ENCODE measurements around the gene GRIN1.
A peak's percentile ranks its signal among the peaks of the same experiment; 100 is the strongest.

GRIN1 gene

DNA sequence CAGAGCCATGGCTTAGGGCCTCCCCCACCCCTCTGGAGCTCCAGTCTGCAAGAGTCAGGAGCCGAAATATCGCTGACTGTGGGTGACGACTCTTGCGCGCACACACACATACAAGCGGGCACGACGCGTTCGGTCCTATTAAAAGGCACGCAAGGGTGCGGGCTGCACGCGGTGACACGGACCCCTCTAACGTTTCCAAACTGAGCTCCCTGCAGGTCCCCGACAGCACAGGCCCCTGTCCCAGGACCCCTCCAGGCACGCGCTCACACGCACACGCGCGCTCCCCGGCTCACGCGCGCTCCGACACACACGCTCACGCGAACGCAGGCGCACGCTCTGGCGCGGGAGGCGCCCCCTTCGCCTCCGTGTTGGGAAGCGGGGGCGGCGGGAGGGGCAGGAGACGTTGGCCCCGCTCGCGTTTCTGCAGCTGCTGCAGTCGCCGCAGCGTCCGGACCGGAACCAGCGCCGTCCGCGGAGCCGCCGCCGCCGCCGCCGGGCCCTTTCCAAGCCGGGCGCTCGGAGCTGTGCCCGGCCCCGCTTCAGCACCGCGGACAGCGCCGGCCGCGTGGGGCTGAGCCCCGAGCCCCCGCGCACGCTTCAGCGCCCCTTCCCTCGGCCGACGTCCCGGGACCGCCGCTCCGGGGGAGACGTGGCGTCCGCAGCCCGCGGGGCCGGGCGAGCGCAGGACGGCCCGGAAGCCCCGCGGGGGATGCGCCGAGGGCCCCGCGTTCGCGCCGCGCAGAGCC is at the start of gene GRIN1:
TSS of gene GRIN1 (plus strand) at position 433 of the 746 bp plus-strand sequence. CDS start 333 bp downstream, outside the sequence.
- CTCF ChIA-PET = interaction anchor here (0.6 to 1.2 kb wide), 2 partner anchors 9 to 307 kb away, joined by 3 to 4 read pairs; no protein-coding TSS in a partner anchor
- Histone ChIP-seq H3K4me3 (ENCODE audit: low read depth, low read length) (no peak within 1 kb of the TSS), H3K27ac (ENCODE audit: extremely low read depth, low read depth, low read length) (no peak within 1 kb of the TSS), H3K36me3 (ENCODE audit: control insufficient read depth in 2 of 2, insufficient read depth in 1 of 2, low read length in 2 of 2) (no peaks in the 10 kb centered on the region), H3K4me1 (ENCODE audit: control insufficient read depth, insufficient read depth, low read length) (peaks cover 2% of the 10 kb centered on the region; the same call in 1 of the 2 replicates), H3K9me3 (ENCODE audit: control insufficient read depth, insufficient read depth, low read depth, low read length) (no peaks in the 10 kb centered on the region)
- TF ChIP-seq ZNF121 (tag by site-specific recombination; IDR thresholded peaks at IDR 0.05) (no peak), HOXC10 (CRISPR knock-in tag; IDR thresholded peaks at IDR 0.05) (0 out of 2 replicates have a peak, but pooled peaks have one; percentile 55), ZBTB48 (tag by site-specific recombination; IDR thresholded peaks at IDR 0.05) (no peak)
- POLR2A ChIA-PET = interaction anchor here (0.6 to 4.0 kb wide), 6 partner anchors 9 to 102 kb away, joined by 3 to 26 read pairs (median 5); partner anchors contain the start of genes TPRN and TUBB4B

DNA sequence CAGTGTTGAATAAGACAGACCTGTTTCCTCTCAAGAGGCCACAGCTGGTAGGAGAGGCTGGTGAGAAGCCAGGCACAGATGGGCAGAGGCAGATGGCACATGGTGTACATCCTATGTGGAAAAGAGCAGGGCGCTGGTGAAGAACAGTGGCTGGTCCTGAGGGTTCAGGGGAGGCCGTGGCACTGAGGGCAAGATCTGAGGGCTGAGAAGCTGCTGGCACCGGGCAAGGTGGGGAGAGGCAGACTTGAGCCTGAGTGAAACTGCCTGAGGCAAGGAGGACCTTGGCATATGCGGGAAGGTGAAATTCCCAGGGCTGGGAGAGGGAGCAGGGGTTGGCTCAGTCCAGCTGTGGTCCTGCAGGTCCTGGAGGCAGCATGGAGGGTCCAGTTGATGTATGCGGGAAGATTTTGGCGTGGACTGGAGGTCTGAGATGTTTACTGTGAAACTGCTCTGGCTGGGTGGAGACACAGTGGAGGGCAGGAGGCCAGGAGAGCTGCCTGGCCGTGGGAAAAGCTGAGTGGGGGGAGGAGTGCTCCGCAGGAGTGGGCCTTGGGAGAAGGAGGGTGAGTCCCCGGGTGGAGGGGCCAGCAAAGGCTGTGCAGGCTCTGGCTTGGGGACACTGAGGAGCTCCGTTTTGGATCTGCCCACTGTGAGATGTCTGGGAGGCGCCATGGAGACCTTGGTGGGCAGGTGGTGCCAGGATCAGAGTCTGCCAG is 49.6 kb upstream of the GRIN1 start:
- POLR2A ChIA-PET = interaction anchor here (0.8 to 1.2 kb wide), 3 partner anchors 19 to 151 kb away, joined by 3 to 4 read pairs (median 4); partner anchors contain the start of genes SAPCD2 and TUBB4B
- Histone ChIP-seq H3K4me3 (ENCODE audit: low read depth, low read length) (no peak overlapping the region), H3K36me3 (ENCODE audit: control insufficient read depth in 2 of 2, insufficient read depth in 1 of 2, low read length in 2 of 2) (peaks cover 0 to 42% of the 10 kb centered on the region in 2 experiments; a peak in 2 of 3 replicates), H3K27ac (ENCODE audit: extremely low read depth, low read depth, low read length) (no peak overlapping the region), H3K9me3 (ENCODE audit: control insufficient read depth, insufficient read depth, low read depth, low read length) (no peaks in the 10 kb centered on the region), H3K4me1 (ENCODE audit: control insufficient read depth, insufficient read depth, low read length) (0 out of 2 replicates have a peak, but pooled peaks cover 3% of the 10 kb centered on the region)
- CTCF ChIA-PET = interaction anchor here (1.2 to 3.3 kb wide), 8 partner anchors 21 to 147 kb away, joined by 3 to 26 read pairs (median 6); partner anchors contain the start of gene NPDC1
- TF ChIP-seq ZNF366 (tag by site-specific recombination; conservative IDR thresholded peaks at IDR 0.05) (no peak), GLI2 (tag by site-specific recombination; IDR thresholded peaks at IDR 0.05; ENCODE audit: borderline replicate concordance, low read depth) (no peak), ZNF571 (tag by site-specific recombination; IDR thresholded peaks at IDR 0.05) (no peak), ZNF121 (tag by site-specific recombination; IDR thresholded peaks at IDR 0.05) (no peak), ZNF596 (tag by site-specific recombination; IDR thresholded peaks at IDR 0.05) (no peak)
- TF ChIP-seq, protein P1, sequence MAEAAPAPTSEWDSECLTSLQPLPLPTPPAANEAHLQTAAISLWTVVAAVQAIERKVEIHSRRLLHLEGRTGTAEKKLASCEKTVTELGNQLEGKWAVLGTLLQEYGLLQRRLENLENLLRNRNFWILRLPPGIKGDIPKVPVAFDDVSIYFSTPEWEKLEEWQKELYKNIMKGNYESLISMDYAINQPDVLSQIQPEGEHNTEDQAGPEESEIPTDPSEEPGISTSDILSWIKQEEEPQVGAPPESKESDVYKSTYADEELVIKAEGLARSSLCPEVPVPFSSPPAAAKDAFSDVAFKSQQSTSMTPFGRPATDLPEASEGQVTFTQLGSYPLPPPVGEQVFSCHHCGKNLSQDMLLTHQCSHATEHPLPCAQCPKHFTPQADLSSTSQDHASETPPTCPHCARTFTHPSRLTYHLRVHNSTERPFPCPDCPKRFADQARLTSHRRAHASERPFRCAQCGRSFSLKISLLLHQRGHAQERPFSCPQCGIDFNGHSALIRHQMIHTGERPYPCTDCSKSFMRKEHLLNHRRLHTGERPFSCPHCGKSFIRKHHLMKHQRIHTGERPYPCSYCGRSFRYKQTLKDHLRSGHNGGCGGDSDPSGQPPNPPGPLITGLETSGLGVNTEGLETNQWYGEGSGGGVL (tag by site-specific recombination; IDR thresholded peaks at IDR 0.05) = no peak

DNA sequence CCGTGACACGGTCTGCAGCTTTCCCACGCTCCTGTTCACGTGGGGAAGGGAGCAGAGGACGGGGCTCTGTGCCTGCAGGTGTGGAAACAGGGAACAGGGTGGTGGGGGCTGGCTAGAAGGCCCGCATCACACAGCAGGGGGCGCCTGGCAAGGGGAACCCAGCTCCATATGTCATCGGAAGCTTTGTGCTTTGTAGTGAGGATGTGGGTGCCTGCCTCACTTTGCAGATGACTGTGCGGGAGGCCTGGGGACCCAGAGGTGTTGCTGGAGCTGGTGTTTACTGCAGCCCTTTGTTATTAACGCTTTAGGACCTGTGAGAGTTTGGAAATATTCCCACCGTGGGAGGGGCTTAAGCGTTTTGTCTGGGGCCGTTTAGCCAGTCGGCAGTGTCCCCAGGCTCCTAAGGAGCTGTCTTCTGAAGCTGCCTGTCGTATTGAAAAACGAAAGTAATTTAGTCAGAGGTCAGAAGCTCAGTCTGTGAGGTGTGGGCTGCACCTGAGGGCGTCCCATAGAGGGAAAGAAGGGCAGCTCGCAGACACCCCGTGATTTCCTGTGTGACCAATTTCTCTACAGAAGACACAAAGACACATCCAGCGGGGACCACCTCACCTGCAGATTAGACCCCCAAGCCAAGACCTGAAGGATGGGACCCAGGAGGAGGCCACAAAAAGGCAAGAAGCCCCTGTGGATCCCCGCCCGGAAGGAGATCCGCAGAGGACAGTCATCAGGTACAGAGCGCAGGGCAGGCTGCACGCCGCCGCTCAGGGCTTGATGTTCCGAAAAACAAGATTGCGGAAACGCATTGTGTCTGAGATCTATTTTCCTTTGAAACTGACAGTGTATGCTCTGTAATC is 43.1 kb upstream of the GRIN1 start:
- H3K4me1 ChIP-seq (ENCODE audit: control insufficient read depth, insufficient read depth, low read length) = no peaks in the 10 kb centered on the region
- peaks cover 0 to 70% of the 10 kb centered on the region in 2 experiments; a peak in 2 of 3 replicates for H3K36me3 ChIP-seq (ENCODE audit: control insufficient read depth in 2 of 2, insufficient read depth in 1 of 2, low read length in 2 of 2)
- ChIA-PET POLR2A (interaction anchor here (1.7 kb wide), 1 partner anchor 9 kb away, joined by 8 read pairs; the partner anchor contains the start of gene MAN1B1), CTCF (interaction anchor here (0.9 to 1.5 kb wide), 3 partner anchors 28 to 140 kb away, joined by 3 to 4 read pairs (median 3); no protein-coding TSS in a partner anchor)
- no peak for TF ChIP-seq ZNF157 (tag by site-specific recombination; IDR thresholded peaks at IDR 0.05)
- TF ChIP-seq, protein P2, sequence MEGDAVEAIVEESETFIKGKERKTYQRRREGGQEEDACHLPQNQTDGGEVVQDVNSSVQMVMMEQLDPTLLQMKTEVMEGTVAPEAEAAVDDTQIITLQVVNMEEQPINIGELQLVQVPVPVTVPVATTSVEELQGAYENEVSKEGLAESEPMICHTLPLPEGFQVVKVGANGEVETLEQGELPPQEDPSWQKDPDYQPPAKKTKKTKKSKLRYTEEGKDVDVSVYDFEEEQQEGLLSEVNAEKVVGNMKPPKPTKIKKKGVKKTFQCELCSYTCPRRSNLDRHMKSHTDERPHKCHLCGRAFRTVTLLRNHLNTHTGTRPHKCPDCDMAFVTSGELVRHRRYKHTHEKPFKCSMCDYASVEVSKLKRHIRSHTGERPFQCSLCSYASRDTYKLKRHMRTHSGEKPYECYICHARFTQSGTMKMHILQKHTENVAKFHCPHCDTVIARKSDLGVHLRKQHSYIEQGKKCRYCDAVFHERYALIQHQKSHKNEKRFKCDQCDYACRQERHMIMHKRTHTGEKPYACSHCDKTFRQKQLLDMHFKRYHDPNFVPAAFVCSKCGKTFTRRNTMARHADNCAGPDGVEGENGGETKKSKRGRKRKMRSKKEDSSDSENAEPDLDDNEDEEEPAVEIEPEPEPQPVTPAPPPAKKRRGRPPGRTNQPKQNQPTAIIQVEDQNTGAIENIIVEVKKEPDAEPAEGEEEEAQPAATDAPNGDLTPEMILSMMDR (tag by site-specific recombination; IDR thresholded peaks at IDR 0.05) = peak; percentile 46; the same call in 1 of the 2 replicates
- H3K27ac ChIP-seq (ENCODE audit: extremely low read depth, low read depth, low read length) = no peak overlapping the region
- no peaks in the 10 kb centered on the region for H3K9me3 ChIP-seq (ENCODE audit: control insufficient read depth, insufficient read depth, low read depth, low read length)
- no peak overlapping the region for H3K4me3 ChIP-seq (ENCODE audit: low read depth, low read length)

Data from HEK293 (cell line).